DND-41 (cell line): ENCODE measurements around the gene ABLIM3.

Experiments
- CTCF ChIP-seq: IDR thresholded peaks from 2 replicates; pipeline ENCODE4 v1.5.1; 2012; ENCODE audit warnings: borderline replicate concordance, low read length, moderate library complexity, mild to moderate bottlenecking; ENCODE audit not compliant: poor library complexity, severe bottlenecking; ENCODE audit errors: extremely low read depth
- EZH2 ChIP-seq: IDR thresholded peaks from 3 replicates; pipeline ENCODE4 v1.6.1; 2012; ENCODE audit warnings: borderline replicate concordance, low read depth, mild to moderate bottlenecking, moderate library complexity, low read length, inconsistent platforms; ENCODE audit not compliant: severe bottlenecking

- TF ChIP-seq CTCF (no peak), EZH2 (no peak)
Measured at GRCh38 chr5:149279661-149280060, 138.4 kb downstream of the ABLIM3 start.
